ENCODE data around the gene SORCS2.

GRCh38 chr4:7675136-7675535 lies 482.8 kb downstream of the SORCS2 start:
- TF ChIP-seq CTCF (IDR thresholded peaks at IDR 0.05 in 4 of 5, conservative IDR thresholded peaks at IDR 0.05 in 1 of 5), result no peak
- no peak for TF ChIP-seq POLR2A (IDR thresholded peaks at IDR 0.05)

All from gastrocnemius medialis (tissue), 4 donors.